ENCODE results near the gene THBS3. TPM values are rescaled to one million over a fixed set of nuclear protein-coding genes. Genes with fewer than 3 reads are reported as not detected.

The THBS3 gene
- total RNA-seq, 1 experiment from 2014 or later, result 6.2 TPM

DNA sequence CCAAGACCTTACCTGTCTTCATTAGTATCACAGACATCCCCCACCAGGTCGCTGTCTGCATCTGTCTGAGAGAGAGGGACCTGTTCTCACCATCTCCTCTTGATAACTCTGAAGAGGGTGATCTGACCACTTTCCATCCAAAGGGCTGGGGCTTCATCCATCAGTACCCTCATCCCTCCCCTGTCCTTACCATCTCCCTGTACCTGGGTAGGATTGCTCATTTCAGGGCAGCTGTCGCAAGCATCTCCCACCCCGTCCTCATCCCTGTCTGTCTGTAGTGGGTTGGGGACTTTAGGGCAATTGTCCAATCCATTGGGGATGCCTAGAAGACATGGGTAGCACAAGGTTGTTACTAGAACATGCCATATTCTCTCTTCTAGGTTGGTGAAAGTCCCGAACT is 7.9 kb downstream of the THBS3 start:
- H3K4me1 ChIP-seq, result peaks cover 4% of the 10 kb centered on the region; the same call in 1 of the 2 replicates
- no peaks in the 10 kb centered on the region for H3K9me3 ChIP-seq
- TF ChIP-seq, protein P1, sequence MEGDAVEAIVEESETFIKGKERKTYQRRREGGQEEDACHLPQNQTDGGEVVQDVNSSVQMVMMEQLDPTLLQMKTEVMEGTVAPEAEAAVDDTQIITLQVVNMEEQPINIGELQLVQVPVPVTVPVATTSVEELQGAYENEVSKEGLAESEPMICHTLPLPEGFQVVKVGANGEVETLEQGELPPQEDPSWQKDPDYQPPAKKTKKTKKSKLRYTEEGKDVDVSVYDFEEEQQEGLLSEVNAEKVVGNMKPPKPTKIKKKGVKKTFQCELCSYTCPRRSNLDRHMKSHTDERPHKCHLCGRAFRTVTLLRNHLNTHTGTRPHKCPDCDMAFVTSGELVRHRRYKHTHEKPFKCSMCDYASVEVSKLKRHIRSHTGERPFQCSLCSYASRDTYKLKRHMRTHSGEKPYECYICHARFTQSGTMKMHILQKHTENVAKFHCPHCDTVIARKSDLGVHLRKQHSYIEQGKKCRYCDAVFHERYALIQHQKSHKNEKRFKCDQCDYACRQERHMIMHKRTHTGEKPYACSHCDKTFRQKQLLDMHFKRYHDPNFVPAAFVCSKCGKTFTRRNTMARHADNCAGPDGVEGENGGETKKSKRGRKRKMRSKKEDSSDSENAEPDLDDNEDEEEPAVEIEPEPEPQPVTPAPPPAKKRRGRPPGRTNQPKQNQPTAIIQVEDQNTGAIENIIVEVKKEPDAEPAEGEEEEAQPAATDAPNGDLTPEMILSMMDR (IDR thresholded peaks at IDR 0.05; ENCODE audit: insufficient read depth in 1 of 2, low read depth in 1 of 2, low read length in 1 of 2, severe bottlenecking in 1 of 2, unreplicated experiment in 1 of 2), result no peak
- H3K4me3 Mint-ChIP-seq (ENCODE audit: unreplicated experiment), result no peak overlapping the region
- ChIA-PET POLR2A (no interaction called here), CTCF (no interaction called here)
- H3K36me3 ChIP-seq (ENCODE audit: control insufficient read depth, insufficient read depth, low read length), result no peaks in the 10 kb centered on the region
- BruUV-seq (replicated peaks), result no TSS peak
- H3K27me3 Mint-ChIP-seq (ENCODE audit: insufficient read depth, unreplicated experiment), result peaks cover 3% of the 10 kb centered on the region
- no peaks in the 10 kb centered on the region for H3K27me3 ChIP-seq (replicated peaks; ENCODE audit: control insufficient read depth, insufficient read depth, low read length)
- peaks cover 7% of the 10 kb centered on the region for H3K4me1 Mint-ChIP-seq (ENCODE audit: low read depth, unreplicated experiment)
- H3K36me3 Mint-ChIP-seq (ENCODE audit: insufficient read depth, unreplicated experiment), result peaks cover 8% of the 10 kb centered on the region
- H3K4me3 ChIP-seq (ENCODE audit: low read depth, low read length), result no peak overlapping the region
- intact Hi-C loops (cut with micrococcal nuclease; ENCODE audit: unreplicated experiment), result no loop called here
- H3K9me3 Mint-ChIP-seq (ENCODE audit: unreplicated experiment), result no peaks in the 10 kb centered on the region
- no peak overlapping the region for H3K27ac Mint-ChIP-seq (ENCODE audit: unreplicated experiment)
- DNase-seq, result no peak

DNA sequence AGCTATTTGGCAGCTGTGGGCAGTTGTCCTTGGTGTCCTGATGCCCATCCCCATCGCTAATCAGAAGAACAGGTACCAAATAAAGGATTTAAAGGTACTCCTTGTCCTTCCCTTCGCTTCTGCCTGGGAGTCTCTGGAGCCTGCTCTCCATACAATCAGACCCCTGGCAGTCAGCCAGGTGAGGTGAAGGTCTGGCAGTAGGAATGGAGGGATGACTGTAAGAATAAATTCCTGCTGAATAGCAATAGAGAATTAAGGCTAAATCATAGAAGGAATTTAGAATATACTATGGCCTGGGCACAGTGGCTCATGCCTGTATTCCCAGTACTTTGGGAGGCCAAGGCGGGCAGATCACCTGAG is 9.2 kb downstream of the THBS3 start:
- no TSS peak for BruUV-seq (replicated peaks)
- H3K4me1 ChIP-seq, result peaks cover 4% of the 10 kb centered on the region; the same call in 1 of the 2 replicates
- Mint-ChIP-seq H3K9me3 (ENCODE audit: unreplicated experiment) (no peaks in the 10 kb centered on the region), H3K27ac (ENCODE audit: unreplicated experiment) (no peak overlapping the region), H3K36me3 (ENCODE audit: insufficient read depth, unreplicated experiment) (peaks cover 21% of the 10 kb centered on the region), H3K4me3 (ENCODE audit: unreplicated experiment) (no peak overlapping the region), H3K4me1 (ENCODE audit: low read depth, unreplicated experiment) (peaks cover 13% of the 10 kb centered on the region), H3K27me3 (ENCODE audit: insufficient read depth, unreplicated experiment) (peaks cover 3% of the 10 kb centered on the region)
- no peaks in the 10 kb centered on the region for H3K36me3 ChIP-seq (ENCODE audit: control insufficient read depth, insufficient read depth, low read length)
- intact Hi-C loops (cut with micrococcal nuclease; ENCODE audit: unreplicated experiment), result no loop called here
- H3K9me3 ChIP-seq, result no peaks in the 10 kb centered on the region
- ChIA-PET CTCF (no interaction called here), POLR2A (no interaction called here)
- H3K27me3 ChIP-seq (replicated peaks; ENCODE audit: control insufficient read depth, insufficient read depth, low read length), result no peaks in the 10 kb centered on the region
- no peak for DNase-seq
- TF ChIP-seq, protein P1 (IDR thresholded peaks at IDR 0.05; ENCODE audit: insufficient read depth in 1 of 2, low read depth in 1 of 2, low read length in 1 of 2, severe bottlenecking in 1 of 2, unreplicated experiment in 1 of 2), result no peak
- no peak overlapping the region for H3K4me3 ChIP-seq (ENCODE audit: low read depth, low read length)

DNA sequence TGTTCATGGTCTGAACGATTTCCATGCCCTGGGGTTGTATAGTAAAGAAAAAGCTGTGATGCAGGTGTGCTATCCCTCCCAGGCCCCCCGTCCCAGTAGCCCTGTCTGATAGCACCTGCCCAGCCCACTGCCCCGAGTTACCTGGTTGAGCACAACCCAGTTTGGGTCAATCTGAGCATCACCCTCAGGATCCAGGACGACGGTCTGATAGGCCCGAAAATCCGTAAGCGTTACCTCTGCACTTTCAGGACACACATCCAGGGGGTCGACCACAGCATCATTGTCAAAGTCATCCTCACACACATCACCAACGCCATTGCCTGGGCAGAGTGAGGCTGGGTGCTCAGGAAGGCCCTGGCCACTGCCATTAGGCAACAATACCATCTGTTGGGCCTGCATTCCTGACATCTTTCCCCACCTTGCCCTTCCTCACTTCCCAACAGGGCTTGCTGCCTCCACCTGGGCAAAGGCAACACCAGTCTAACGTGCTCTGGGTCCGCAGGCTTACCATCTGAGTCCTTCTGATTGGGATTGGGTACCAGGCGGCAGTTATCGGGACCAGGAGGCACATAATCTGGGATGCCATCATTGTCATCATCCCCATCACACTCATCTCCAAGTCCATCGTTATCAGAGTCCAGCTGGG is 9.7 kb downstream of the THBS3 start:
- Histone ChIP-seq H3K27me3 (replicated peaks; ENCODE audit: control insufficient read depth, insufficient read depth, low read length) (no peaks in the 10 kb centered on the region), H3K4me3 (ENCODE audit: low read depth, low read length) (no peak overlapping the region), H3K4me1 (peaks cover 4% of the 10 kb centered on the region; the same call in 1 of the 2 replicates), H3K36me3 (ENCODE audit: control insufficient read depth, insufficient read depth, low read length) (no peaks in the 10 kb centered on the region), H3K9me3 (no peaks in the 10 kb centered on the region)
- intact Hi-C loops (cut with micrococcal nuclease; ENCODE audit: unreplicated experiment), result no loop called here
- POLR2A ChIA-PET, result no interaction called here
- Mint-ChIP-seq H3K27ac (ENCODE audit: unreplicated experiment) (no peak overlapping the region), H3K9me3 (ENCODE audit: unreplicated experiment) (no peaks in the 10 kb centered on the region), H3K4me3 (ENCODE audit: unreplicated experiment) (no peak overlapping the region), H3K36me3 (ENCODE audit: insufficient read depth, unreplicated experiment) (peaks cover 24% of the 10 kb centered on the region), H3K4me1 (ENCODE audit: low read depth, unreplicated experiment) (peaks cover 15% of the 10 kb centered on the region), H3K27me3 (ENCODE audit: insufficient read depth, unreplicated experiment) (peaks cover 3% of the 10 kb centered on the region)
- TF ChIP-seq, protein P1 (IDR thresholded peaks at IDR 0.05; ENCODE audit: insufficient read depth in 1 of 2, low read depth in 1 of 2, low read length in 1 of 2, severe bottlenecking in 1 of 2, unreplicated experiment in 1 of 2), result no peak
- CTCF ChIA-PET, result no interaction called here
- DNase-seq, result no peak
- no TSS peak for BruUV-seq (replicated peaks)

Measured in Caco-2 (cell line).